Skeletal muscle satellite cell (primary cell): ENCODE results near the gene TSPAN31.

Source experiments
- H3K27me3 ChIP-seq: 2 replicates; pipeline ENCODE4 v1.7.0; 2013; ENCODE audit warnings: low read length; ENCODE audit not compliant: control insufficient read depth, insufficient read depth
- H3K36me3 ChIP-seq: 2 replicates; pipeline ENCODE4 v1.7.0; 2013; ENCODE audit warnings: mild to moderate bottlenecking, control low read depth, low read length; ENCODE audit not compliant: insufficient read depth
- H3K4me1 ChIP-seq: 2 replicates; pipeline ENCODE4 v1.7.0; 2013; ENCODE audit warnings: low read length; ENCODE audit not compliant: control insufficient read depth, insufficient read depth
- H3K4me2 ChIP-seq: 2 replicates; pipeline ENCODE4 v1.7.0; 2013; ENCODE audit warnings: mild to moderate bottlenecking, low read length
- H3K4me3 ChIP-seq: 2 replicates; pipeline ENCODE4 v1.7.0; 2013; ENCODE audit warnings: low read length
- H3K9ac ChIP-seq: 2 replicates; pipeline ENCODE4 v1.7.0; 2013; ENCODE audit warnings: mild to moderate bottlenecking, low read depth, low read length, moderate library complexity
- H3K9me3 ChIP-seq: replicated peaks from 2 replicates; pipeline ENCODE4 v1.7.0; 2013; ENCODE audit warnings: mild to moderate bottlenecking, control low read depth, low read length

TSPAN31 gene

GRCh38 chr12:57751432-57751787 is 6.6 kb downstream of the TSPAN31 start:
- Histone ChIP-seq H3K27me3 (peaks cover 26% of the 10 kb centered on the region), H3K4me3 (peak overlapping the region; percentile 85), H3K9me3 (no peaks in the 10 kb centered on the region), H3K9ac (peak overlapping the region; percentile 90), H3K36me3 (peaks cover 36% of the 10 kb centered on the region), H3K4me1 (peaks cover 22% of the 10 kb centered on the region), H3K4me2 (peak overlapping the region; percentile 96)

GRCh38 chr12:57751788-57752667 is 7.2 kb downstream of the TSPAN31 start, which contains the start of gene CDK4:
Gene CDK4, minus strand, starts transcription at chr12:57752310. Its CDS starts 593 bp downstream, at chr12:57751717.
- Histone ChIP-seq H3K9me3 (no peaks in the 10 kb centered on the region), H3K27me3 (peaks cover 31% of the 10 kb centered on the region), H3K4me2 (peak within 1 kb of the TSS; percentile 96), H3K4me1 (peaks cover 22% of the 10 kb centered on the region), H3K4me3 (peak within 1 kb of the TSS; percentile 85), H3K9ac (peak within 1 kb of the TSS; percentile 90), H3K36me3 (peaks cover 30% of the 10 kb centered on the region)

- peak overlapping the region; percentile 45 for H3K9ac ChIP-seq
- H3K4me3 ChIP-seq: peak overlapping the region; percentile 67
Measured at GRCh38 chr12:57752668-57753000, 7.8 kb downstream of the TSPAN31 start.

GRCh38 chr12:57753756-57754337 is 9.0 kb downstream of the TSPAN31 start:
- Histone ChIP-seq H3K9me3 (no peaks in the 10 kb centered on the region), H3K27me3 (peaks cover 31% of the 10 kb centered on the region), H3K4me3 (no peak overlapping the region), H3K4me2 (no peak overlapping the region), H3K36me3 (peaks cover 17% of the 10 kb centered on the region), H3K9ac (no peak overlapping the region), H3K4me1 (peaks cover 22% of the 10 kb centered on the region)

More at GRCh38 chr12:57752668-57753000, 7.8 kb downstream of the TSPAN31 start:
- Histone ChIP-seq H3K9me3 (no peaks in the 10 kb centered on the region), H3K4me2 (peak overlapping the region; percentile 96), H3K36me3 (peaks cover 25% of the 10 kb centered on the region), H3K27me3 (peaks cover 31% of the 10 kb centered on the region), H3K4me1 (peaks cover 22% of the 10 kb centered on the region)

GRCh38 chr12:57754411-57755193 is 9.8 kb downstream of the TSPAN31 start, which contains the start of gene MARCHF9:
Gene MARCHF9, plus strand, starts transcription at chr12:57755103. Its CDS starts 426 bp downstream, at chr12:57755529.
- no peak within 1 kb of the TSS for H3K9ac ChIP-seq
- H3K9me3 ChIP-seq: no peaks in the 10 kb centered on the region
- H3K27me3 ChIP-seq: peaks cover 31% of the 10 kb centered on the region
- H3K4me3 ChIP-seq: peak within 1 kb of the TSS; percentile 66
- peaks cover 22% of the 10 kb centered on the region for H3K4me1 ChIP-seq
- H3K36me3 ChIP-seq: peaks cover 9% of the 10 kb centered on the region
- H3K4me2 ChIP-seq: peak within 1 kb of the TSS; percentile 78

- H3K4me1 ChIP-seq: peaks cover 22% of the 10 kb centered on the region
- no peaks in the 10 kb centered on the region for H3K9me3 ChIP-seq
- no peak overlapping the region for H3K9ac ChIP-seq
- peaks cover 31% of the 10 kb centered on the region for H3K27me3 ChIP-seq
- H3K4me3 ChIP-seq: peak overlapping the region; percentile 60
- peaks cover 9% of the 10 kb centered on the region for H3K36me3 ChIP-seq
- peak overlapping the region; percentile 65 for H3K4me2 ChIP-seq
Measured at GRCh38 chr12:57755194-57755453, 10.3 kb downstream of the TSPAN31 start.

- no peak overlapping the region for H3K9ac ChIP-seq
- no peaks in the 10 kb centered on the region for H3K9me3 ChIP-seq
- peak overlapping the region; percentile 66 for H3K4me3 ChIP-seq
- peaks cover 17% of the 10 kb centered on the region for H3K4me1 ChIP-seq
- H3K27me3 ChIP-seq: peaks cover 31% of the 10 kb centered on the region
- H3K36me3 ChIP-seq: peaks cover 3% of the 10 kb centered on the region
- peak overlapping the region; percentile 78 for H3K4me2 ChIP-seq
Measured at GRCh38 chr12:57755454-57756372, 10.9 kb downstream of the TSPAN31 start.

GRCh38 chr12:57756406-57757341 is 11.8 kb downstream of the TSPAN31 start:
- Histone ChIP-seq H3K4me3 (no peak overlapping the region), H3K4me2 (no peak overlapping the region), H3K9me3 (no peaks in the 10 kb centered on the region), H3K4me1 (peaks cover 10% of the 10 kb centered on the region), H3K9ac (no peak overlapping the region), H3K27me3 (peaks cover 31% of the 10 kb centered on the region), H3K36me3 (no peaks in the 10 kb centered on the region)

GRCh38 chr12:57757771-57758170 is 12.9 kb downstream of the TSPAN31 start:
- no peak overlapping the region for H3K4me2 ChIP-seq
- H3K9me3 ChIP-seq: no peaks in the 10 kb centered on the region
- no peaks in the 10 kb centered on the region for H3K36me3 ChIP-seq
- H3K9ac ChIP-seq: no peak overlapping the region
- no peak overlapping the region for H3K4me3 ChIP-seq
- H3K4me1 ChIP-seq: peaks cover 7% of the 10 kb centered on the region
- peaks cover 31% of the 10 kb centered on the region for H3K27me3 ChIP-seq
